ENCODE results near the gene CABLES1.

The CABLES1 gene

DNA sequence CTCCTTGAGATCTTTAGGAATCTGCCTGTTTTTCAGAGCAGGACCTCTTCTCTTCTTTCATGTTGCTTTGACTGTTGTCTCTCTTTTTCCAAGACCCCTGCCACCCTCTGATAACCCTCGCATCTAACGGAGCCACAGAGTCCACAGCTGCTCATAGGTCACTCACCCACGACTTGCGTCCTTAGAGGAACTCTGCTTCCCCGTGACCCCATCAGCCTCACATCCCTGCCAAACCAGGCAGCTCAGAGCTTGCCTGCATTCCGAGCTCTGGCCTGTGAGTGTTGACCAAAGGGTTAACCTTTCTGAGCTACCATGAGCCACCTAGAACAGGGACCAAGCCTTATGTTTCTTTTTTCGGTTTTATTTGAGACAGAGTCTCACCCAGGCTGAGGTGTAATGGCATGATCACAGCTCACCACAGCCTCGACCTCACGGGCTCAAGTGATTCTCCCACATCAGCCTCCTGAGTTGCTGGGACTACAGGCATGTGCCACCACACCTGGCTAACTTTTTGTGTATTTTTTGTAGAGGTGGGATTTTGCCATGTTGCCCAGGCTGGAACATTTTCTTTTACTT lies 36.4 kb downstream of the CABLES1 start:
- DNase-seq (ENCODE audit: low read depth), result no peak
- no peak overlapping the region for H3K4me3 ChIP-seq (ENCODE audit: low read depth, low read length)
- TF ChIP-seq, protein P1, sequence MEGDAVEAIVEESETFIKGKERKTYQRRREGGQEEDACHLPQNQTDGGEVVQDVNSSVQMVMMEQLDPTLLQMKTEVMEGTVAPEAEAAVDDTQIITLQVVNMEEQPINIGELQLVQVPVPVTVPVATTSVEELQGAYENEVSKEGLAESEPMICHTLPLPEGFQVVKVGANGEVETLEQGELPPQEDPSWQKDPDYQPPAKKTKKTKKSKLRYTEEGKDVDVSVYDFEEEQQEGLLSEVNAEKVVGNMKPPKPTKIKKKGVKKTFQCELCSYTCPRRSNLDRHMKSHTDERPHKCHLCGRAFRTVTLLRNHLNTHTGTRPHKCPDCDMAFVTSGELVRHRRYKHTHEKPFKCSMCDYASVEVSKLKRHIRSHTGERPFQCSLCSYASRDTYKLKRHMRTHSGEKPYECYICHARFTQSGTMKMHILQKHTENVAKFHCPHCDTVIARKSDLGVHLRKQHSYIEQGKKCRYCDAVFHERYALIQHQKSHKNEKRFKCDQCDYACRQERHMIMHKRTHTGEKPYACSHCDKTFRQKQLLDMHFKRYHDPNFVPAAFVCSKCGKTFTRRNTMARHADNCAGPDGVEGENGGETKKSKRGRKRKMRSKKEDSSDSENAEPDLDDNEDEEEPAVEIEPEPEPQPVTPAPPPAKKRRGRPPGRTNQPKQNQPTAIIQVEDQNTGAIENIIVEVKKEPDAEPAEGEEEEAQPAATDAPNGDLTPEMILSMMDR (conservative IDR thresholded peaks at IDR 0.05; ENCODE audit: low read depth, low read length), result no peak

DNA sequence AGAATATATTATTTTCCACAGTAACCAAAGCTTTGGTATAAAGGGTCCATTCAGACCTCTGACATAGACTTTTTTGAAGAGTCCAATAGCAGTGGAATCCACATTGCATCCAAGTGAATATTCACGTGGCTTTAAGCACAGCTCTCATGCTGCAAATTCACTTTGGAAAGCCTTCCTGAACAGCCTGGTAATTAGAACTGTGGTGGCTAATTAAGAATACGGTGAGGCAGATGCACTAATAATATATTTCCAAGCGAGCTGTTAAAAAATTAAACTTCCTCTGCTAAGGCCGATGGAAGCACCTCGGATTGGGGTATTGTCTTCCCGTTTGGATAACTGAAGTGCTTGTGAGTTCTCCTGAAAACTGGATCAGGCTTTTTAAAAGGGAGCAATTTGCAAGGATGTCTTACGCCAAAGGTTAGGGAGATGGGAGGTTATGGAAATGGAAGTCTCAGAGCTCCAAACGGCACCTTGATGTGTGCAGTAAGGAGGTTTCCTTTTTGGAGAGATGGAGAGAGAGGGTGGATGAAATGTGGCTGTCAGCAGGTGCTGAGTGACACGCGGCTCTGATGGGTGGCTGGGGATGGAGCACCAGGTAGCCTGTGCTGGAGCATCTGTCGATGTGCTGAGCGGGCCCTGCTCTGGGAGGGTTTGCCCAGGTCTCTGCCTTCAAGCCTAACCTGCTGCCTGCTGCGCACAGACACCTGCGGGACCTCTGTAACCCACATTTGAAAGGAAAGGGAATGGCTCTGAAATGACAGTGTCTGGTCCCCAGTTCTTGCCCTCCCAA lies 37.5 kb downstream of the CABLES1 start:
- TF ChIP-seq, protein P1 (conservative IDR thresholded peaks at IDR 0.05; ENCODE audit: low read depth, low read length), result no peak
- no peak for DNase-seq (ENCODE audit: low read depth)
- H3K4me3 ChIP-seq (ENCODE audit: low read depth, low read length), result no peak overlapping the region

DNA sequence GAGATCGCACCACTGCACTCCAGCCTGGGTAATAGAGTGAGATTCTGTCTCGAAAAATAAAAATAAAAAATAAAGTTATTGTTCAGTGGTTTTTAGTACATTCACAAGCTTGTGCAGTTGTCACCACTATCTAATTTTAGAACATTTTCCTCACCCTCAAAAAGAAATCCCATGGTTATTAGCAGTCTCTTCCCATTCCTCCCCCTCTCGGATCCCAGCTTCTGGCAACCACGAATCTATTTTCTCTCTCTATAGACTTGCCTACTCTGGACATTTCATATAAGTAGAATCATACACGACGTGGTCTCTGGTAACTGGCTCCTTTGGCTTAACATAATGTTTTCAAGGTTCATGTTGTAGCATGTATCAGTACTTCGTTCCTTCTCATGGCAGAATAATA lies 38.6 kb downstream of the CABLES1 start:
- TF ChIP-seq, protein P1 (conservative IDR thresholded peaks at IDR 0.05; ENCODE audit: low read depth, low read length), result no peak
- DNase-seq (ENCODE audit: low read depth), result no peak
- no peak overlapping the region for H3K4me3 ChIP-seq (ENCODE audit: low read depth, low read length)

DNA sequence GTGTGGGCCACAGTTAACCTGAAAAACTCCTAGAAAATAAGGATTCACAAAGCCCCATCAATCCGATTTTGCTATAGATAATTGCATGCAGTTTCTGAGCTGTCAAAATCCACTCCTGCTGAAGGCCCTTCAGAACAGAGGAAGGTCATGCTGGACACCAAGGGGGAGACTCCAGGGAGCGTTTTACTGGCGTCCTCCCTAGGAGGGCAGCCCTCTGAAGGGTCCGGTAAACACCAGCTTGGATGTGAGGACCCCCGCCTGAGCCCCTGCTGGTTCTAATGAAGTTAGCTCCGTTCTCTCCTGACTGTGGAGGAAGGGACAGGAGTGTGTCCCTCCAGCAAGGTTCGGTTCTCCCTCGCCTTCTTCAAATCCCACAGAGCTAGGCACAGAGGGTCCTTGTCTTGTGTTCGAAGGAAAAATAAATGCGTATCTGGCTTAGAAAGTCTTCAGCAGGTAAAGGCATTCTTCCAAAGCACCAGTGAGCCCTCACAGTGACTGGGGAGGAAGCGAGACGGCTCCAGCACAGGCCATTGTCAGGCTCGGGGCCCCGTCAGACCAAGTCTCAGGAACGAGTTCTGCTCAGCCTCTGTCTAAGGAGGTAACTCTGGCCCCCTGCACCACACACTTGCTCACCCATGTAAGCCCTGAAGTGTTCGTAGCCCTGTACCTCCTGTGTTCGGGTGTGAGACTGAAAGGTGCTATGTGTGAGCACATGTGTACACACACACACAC lies 41.6 kb downstream of the CABLES1 start:
- TF ChIP-seq, protein P1 (conservative IDR thresholded peaks at IDR 0.05; ENCODE audit: low read depth, low read length), result no peak
- no peak overlapping the region for H3K4me3 ChIP-seq (ENCODE audit: low read depth, low read length)
- no peak for DNase-seq (ENCODE audit: low read depth)

DNA sequence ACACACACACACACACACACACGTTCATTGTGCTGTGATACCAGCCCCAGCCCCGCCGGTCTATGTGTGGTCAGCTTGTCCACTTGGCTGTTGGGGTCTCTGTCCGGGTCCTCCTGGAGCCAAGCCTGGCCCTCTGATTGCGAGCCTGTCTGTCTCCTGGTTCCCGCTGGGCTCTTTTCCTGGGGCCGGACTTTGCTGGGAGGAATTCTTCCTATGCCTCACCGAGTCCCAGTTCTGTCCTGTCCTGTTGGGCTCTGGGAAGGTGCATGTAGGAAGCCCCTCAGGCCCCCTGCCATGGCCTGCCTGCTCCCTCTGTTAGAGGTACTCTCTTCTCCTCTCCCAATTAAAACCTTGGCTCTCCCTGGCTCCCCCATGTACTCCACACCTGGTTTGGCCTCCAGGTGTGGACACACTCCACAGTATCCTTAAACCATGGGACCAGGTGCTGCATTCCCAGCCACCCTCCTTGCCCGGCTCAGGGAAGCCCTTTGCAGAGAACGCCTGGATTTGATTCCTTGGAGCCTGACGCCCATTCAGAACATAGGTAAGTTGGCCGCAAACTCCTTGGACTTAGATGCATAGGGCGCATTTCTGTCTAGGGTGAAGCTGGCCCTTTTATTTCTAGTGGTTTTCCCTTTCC lies 42.3 kb downstream of the CABLES1 start:
- DNase-seq (ENCODE audit: low read depth), result no peak
- H3K4me3 ChIP-seq (ENCODE audit: low read depth, low read length), result no peak overlapping the region
- TF ChIP-seq, protein P1 (conservative IDR thresholded peaks at IDR 0.05; ENCODE audit: low read depth, low read length), result no peak

DNA sequence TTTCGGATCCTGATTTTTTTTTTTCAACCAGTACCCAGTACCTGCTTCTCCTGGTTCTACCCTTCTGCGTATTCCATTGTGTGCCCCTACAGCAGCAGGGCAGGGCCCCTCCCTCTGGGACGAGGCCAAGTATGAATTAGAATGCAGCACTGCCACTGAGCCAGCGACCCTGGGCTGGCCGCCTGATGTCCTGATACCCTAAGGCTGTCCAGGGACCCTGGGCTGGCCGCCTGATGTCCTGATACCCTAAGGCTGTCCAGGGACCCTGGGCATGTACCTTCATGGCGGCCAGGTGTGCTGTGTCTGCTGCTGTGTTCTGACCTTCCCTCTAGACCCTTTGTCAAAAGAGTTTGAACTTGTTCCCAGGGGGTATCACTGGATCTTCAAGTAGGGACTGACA lies 42.9 kb downstream of the CABLES1 start:
- DNase-seq (ENCODE audit: low read depth), result no peak
- H3K4me3 ChIP-seq (ENCODE audit: low read depth, low read length), result no peak overlapping the region
- TF ChIP-seq, protein P1 (conservative IDR thresholded peaks at IDR 0.05; ENCODE audit: low read depth, low read length), result no peak
